ENCODE data around the gene KRTAP5-2.

The KRTAP5-2 gene

GRCh38 chr11:1553808-1554594, 44.1 kb downstream of the KRTAP5-2 start:
- DNase-seq = no peak

GRCh38 chr11:1549338-1550330, 48.5 kb downstream of the KRTAP5-2 start:
- DNase-seq = no peak

GRCh38 chr11:1548221-1549070, 49.6 kb downstream of the KRTAP5-2 start:
- no peak for DNase-seq

- DNase-seq = no peak
Observed at GRCh38 chr11:1547467-1548098, 50.5 kb downstream of the KRTAP5-2 start.
